GM21717 (cell line): ENCODE results near the gene PIERCE2.
A peak's percentile ranks its signal among the peaks of the same experiment; 100 is the strongest.
"Not testable (repeated sequence)": the region's sequence is repeated elsewhere in the genome, so short reads cannot be mapped to it uniquely, and the experiment has no call there.

Experiments
- ATAC-seq: cut with Tn5 transposase; IDR thresholded peaks from one replicate; pipeline ENCODE4 v1.9.1; 2021; ENCODE audit warnings: mild to moderate bottlenecking, moderate library complexity; ENCODE audit not compliant: unreplicated experiment

The PIERCE2 gene, protein sequence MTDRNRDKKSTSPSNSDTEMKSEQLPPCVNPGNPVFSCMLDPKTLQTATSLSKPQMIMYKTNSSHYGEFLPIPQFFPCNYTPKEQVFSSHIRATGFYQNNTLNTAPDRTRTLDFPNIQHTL

DNA sequence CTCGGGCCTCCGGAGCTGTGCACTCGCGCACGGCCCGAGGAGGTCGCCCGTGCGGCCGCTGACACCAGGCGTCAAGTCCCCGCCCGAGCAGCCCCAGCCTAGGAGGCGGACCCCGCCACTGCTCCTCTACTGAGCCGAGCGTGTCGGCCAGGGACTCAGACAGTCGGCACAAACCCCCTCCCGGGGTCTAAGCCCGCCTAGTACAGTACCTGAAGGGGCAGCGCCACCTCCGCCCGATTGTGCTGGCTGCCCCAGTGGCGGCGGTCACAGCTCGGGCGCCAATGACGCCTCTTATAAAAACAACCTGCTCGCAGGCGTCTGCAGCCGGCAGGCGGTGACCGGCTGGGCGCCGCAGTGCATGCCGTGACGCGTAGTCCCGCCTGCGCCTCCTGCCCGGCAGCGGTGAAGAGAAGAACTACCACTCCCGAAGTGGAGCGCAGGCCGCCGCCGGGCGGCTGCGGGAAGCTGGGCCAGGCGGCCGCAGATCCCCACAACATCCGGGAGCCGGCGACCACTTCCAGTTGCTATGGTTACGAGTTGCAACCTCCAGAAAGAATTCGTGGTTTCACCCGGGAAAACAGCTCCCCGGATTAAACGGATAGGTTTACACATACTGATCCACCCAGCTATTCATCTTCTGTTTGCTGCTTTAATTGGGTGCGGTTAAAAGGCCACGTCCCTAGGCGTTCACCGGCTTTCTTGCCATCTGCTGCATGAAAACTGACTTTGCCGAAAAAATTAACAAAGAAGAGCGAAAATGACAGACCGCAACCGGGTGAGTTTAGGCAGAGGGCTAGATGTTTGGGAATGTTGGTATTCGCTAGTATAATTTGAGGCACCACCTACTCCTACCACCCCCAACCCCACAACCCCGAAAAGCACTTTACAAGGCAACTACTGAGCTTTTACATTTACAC is at the start of gene PIERCE2, which contains the start of gene CCPG1:
Gene PIERCE2, plus strand, starts transcription at position 484 of the 917 bp plus-strand sequence. Its CDS starts 274 bp downstream, at position 758.
Gene CCPG1, minus strand, starts transcription at position 348 of the 917 bp plus-strand sequence. CDS start 18,935 bp downstream, outside the sequence.
- ATAC-seq: peak; percentile 96

DNA sequence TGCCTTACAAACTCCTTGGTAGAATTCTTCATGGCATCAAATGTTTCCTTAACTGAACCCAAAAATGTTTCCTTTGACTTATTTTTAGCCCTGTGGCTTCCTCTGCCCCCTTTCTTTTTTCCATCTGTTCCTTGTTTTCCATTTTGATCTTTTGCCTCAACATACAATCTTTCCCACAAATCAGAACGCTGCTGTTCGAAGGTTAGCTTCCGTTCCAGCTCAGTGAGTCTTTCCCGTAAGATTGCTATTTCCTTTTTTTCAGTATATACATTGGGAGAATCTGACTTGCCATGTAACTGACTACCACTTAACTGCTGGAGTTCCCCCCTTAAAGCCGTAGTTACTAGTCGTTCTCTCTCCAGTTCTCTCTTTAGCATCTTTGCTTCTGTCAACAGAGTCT is 48.0 kb upstream of the PIERCE2 start:
- no peak for ATAC-seq

DNA sequence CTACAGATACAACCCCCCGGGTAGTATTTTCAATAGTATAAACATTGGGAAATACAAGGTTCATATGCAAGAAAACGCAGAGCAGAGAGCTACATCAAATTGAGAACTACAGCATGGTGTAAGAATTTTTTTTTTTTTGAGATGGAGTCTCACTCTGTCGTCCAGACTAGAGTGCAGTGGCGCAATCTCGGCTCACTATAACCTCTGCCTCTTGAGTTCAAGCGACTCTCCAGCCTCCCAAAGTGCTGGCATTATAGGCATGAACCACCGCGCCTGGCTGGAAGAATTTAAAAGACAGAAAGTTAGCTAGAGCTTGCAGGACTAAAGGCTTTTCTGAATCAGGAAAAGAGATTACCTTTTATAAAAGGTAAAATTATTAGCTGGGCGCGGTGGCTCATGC is 47.2 kb upstream of the PIERCE2 start:
- no peak for ATAC-seq

DNA sequence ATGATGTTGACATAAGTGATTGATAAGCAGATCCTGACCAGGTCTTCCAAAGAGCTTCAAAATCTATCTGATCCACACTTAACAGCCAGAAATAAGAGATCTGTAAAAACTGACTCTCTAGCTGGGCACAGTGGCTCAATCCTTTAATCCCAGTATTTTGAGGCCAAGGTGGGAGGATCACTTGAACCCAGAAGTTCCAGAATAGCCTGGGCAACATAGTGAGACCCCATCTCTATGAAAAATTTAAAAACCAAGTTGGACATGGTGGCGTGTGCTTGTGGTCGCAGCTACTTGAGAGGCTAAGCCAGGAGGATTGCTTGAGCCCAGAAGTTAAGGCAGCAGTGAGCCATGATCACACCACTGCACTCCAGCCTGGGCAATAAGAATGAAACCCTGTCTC is 45.7 kb upstream of the PIERCE2 start:
- ATAC-seq: no peak

DNA sequence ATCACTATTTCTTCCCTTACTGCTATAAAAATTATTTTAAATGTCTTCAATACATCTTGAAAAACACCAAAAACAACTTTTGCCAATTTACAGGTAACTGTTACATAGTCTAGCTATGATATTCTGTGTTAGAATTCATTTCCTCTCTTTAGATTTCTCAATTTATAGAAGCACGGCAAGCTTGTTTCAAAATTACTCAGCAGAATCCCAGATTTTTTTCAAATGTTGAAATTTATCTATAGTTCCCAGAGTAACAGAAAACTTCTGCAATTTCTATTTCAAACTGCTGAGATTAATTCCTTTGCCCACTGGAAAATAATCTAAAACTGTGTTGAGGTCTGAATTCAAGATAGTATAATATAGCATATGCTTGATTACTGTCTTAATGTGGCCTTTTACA is 41.3 kb upstream of the PIERCE2 start:
- ATAC-seq: no peak

DNA sequence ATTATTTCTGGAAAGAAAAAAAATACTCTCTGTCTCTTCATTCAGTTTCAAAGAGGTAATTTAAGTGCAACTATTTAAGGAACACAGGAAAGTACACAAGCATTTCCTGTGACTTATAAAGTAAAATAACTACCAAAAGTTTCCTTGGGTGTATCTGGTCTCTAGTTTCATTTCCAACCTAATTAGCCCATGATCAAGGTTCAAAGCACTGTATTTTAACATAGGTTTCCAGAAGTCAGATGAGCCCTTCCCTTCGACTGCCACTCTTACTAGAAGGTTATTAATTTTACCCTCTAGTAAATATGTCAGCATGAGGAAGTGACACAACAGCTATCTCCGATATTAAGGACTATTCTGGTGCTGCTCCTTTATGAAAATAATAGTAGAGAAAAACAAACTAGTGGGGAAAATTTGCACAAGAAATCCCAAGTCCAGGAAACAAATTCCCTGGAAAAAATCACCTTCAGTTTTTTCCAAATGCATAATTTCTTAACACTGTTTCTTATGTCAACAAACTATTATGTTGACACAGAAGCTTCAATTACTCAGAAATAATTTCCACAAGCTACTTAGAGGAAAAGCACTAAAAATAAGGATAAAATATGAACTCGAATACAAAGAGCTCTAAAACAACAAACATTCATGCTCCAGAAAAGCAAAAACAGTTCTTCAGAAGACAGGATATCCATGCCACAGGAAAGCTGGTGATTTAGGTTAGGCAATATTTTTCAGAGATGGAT is 35.4 kb upstream of the PIERCE2 start:
- ATAC-seq: no peak

DNA sequence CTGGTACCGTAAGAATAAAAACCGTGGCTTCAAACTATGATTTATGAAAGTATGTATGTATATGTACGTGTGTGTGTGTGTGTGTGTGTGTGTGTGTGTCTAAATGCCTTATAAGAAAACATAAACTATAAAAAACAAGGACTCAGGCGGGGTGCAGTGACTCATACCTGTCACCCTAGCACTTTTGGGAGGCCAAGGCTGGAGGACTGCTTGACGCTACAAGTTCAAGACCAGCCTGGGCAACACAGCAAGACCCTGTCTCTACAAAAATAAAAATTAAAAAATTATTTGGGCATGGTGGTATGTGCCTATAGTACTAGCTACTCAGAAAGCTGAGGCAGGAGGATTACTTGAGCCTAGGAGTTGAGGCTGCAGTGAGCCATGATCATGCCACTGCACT is 29.2 kb upstream of the PIERCE2 start:
- no peak for ATAC-seq

DNA sequence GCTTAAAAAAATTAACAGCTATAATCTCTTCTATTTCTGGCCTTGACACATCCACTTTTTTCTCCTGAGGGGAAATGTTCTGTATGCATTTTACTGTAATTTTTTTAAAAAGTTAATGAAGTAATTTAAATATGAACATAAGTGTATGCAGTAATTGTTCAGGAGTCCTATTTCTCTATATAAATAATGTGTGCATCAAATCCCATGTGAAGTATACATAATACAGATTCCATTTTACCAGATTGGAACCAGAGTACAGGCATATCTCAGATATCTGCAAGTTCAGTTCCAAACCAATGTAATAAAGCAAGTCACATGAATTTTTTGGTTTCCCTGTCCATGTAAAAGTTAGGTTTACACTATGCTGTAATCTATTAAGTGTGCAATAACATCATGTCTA is 26.7 kb upstream of the PIERCE2 start:
- ATAC-seq: no peak

DNA sequence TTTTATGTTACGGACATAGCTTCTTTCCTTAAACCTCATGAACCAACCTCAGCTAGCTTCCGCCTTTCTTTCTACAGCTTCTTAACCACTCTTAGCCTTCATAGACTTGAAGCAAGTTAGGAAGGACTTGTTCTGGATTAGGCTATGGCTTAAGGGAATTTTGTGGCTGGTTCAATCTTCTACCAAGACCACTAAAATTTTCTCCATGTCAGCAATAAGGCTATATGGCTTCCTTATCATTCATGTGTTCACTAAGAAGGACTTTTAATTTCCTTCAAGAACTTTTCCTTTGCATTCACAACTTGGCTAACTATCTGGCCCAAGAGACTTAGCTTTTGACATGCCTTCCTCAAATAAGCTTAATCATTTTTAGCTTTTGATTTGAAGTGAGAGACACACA is 24.6 kb upstream of the PIERCE2 start:
- ATAC-seq: no peak

DNA sequence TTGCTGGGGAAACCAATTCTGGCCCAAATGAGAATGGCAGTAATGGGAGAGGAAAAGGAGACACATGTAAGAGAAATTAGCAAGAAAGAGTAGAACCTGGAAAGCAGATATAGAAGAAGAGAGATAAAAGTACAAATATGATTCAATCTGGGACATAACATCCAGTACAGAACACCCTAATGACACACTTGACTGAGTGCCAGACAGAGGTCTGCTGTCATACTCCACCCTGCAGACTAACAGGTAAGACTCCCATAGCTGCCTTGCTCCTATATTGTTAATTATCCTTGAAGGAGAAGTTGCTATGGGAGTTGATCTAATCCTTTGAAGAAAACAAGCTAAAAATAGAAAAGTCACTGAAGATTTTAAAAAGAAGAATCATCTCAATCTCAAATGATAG is 21.3 kb upstream of the PIERCE2 start:
- no peak for ATAC-seq

DNA sequence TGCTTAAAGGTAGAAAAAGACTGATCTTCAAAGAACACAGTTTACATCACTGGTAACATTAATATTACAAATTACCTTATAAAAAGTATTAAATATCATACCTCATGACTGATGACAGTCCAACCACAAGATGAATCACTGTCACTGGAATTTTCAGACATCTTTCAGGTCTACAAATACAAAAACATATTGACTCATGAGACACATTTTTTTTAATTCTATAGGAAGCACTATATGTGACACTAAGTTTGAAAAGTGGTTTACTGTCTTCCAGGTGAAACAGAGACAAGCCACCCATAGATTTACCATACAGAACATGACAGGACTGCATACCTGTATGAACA is 19.1 kb upstream of the PIERCE2 start:
- no peak for ATAC-seq

DNA sequence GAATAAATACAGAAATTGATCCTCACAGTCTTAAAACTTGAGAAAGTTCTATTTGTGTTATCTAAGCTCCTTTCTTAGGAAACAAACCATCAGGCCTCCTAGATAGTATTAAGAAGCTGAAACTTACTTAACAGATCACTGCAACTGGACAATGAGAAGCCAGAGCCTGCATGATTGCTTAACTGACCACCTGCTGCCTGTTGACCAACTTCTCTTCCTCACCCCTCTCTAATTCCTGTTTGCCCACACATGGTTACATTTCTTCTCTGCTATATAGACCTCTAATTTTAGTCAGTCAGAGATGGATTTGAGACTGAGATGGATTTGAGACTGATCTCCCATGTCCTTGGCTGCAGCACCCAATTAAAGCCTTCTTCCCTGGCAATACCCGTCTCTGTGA is 13.6 kb upstream of the PIERCE2 start:
- no peak for ATAC-seq

DNA sequence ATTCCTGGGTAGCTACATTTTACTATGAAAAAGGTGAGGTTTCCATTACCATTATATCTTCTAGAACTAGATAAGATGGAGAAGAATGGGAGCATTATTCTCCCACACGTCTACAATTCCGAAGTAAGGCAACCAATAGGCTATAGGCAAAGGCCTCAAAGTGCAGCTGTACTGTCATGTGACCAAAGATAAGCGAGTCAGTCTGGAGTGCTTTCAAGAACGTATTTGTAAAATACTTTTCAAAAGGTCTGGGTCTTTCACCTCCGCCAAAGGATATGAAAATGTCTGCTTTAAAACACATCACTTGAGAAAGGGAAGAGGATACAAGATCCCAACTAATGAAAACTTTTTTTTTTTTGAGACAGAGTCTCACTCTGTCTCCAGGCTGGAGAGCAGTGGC is 10.1 kb upstream of the PIERCE2 start:
- ATAC-seq: no peak

DNA sequence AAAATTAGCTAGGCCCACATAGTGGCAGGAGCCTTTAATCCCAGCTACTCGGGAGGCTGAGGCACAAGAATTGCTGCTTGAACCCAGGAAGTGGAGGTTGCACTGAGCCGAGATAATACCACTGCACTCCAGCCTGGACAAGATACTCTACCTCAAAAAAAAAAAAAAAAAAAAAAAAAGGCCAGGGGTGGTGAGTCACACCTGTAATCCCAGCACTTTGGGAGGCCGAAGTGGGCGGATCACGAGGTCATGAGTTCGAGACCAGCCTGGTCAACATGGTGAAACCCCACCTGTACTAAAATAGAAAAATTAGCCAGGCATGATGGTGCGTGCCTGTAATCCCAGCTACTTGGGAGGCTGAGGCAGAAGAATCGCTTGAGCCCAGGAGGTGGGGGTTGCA is 8.2 kb upstream of the PIERCE2 start:
- ATAC-seq: not testable (repeated sequence)

DNA sequence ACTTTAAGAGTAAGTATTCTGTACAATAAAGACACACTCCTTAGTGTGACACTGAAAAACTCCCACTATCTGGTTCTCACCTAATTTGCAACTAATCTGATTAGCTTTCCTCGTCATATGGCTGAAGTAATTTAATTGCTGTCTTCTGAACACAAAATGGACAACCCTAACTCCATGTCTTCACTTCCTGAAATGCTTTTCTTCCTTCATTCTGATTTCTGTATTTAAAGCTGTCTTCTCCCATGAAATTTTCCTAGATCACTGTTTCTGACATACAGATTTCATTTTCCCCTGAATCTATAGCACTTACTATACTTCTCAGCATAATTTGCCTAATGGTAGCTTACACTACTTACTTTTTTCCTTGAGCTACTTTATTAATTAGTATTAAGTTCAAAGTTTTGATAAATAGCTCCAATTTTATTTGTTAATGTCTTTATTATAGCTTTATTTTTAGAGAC is 6.5 kb upstream of the PIERCE2 start:
- ATAC-seq: no peak

DNA sequence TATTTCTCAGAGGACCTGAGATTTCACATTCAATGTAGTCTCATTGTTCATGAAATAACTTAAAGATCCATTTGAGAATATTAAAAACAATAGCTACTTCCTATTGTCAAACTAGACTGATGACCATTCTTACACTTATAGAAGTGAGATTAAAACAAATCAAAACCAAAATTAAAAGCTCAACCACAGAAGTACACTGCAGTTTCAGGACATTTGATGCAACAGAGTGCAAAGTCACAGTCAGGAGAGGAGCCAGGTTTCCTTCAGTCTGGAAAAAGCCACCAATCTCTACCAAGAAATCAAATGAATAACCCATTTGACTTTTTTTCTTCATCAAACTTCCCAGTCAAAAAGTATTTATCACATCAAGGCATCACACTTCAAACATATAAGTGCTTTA is 5.6 kb upstream of the PIERCE2 start:
- ATAC-seq: peak; percentile 45

DNA sequence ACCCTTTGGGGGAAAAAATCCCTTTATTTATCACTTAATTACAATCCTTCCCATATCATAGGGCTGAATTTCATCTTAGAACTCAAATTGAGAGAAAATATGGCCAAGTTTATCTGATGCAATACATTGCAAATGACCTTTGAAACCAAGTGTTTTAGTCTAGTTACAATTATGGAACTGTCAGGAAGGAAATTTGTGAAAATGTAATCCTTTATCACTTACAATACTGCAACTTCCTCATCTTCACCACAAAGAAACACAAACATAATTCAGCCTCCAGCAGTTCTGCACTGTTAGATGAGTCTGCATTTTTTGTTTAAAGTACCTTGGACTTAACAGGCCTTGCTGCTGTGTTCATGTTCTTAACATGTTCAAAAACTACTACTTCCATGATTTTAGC is 4.8 kb upstream of the PIERCE2 start:
- no peak for ATAC-seq

DNA sequence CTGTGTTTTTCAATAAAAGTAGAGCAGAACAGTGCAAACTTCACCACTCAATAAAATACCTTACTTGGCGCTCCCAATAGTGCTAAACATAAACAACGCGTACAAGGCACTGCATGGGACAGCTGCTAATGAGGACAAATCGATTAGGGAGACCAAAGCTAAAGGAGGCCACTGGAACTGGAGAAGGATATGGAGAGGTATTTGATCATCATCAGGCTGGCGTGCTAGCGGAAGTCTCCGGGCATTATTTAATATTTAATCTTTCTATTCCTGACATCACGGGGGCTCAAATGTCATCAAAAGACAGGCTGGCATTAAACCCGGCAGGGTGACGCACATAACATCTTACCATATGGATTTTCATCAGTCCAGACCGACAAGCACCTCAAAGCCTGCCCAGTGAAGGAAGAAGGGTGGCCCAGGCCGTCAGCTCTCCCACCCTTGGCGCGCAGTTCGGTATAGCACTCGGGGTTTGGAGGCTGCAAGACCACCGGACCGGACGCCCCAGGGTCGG is 740 bp upstream of the PIERCE2 start:
- ATAC-seq: peak; percentile 24

DNA sequence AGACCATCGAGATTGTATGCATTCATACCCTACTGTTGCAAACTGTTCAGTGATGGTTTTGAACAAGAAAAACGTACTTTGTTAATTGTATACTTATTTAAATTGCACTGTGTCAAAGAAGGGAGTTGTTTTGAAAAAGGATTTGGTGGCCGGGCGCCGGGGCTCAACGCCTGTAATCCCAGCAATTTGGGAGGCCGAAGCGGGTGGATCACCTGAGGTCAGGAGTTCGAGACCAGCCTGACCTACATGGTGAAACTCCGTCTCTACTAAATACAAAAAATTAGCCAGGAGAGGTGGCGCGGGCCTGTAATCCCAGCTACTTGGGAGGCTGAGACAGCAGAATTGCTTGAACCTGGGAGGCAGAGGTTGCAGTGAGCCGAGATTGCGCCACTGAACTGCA is 681 bp downstream of the PIERCE2 start:
- ATAC-seq: not testable (repeated sequence)

DNA sequence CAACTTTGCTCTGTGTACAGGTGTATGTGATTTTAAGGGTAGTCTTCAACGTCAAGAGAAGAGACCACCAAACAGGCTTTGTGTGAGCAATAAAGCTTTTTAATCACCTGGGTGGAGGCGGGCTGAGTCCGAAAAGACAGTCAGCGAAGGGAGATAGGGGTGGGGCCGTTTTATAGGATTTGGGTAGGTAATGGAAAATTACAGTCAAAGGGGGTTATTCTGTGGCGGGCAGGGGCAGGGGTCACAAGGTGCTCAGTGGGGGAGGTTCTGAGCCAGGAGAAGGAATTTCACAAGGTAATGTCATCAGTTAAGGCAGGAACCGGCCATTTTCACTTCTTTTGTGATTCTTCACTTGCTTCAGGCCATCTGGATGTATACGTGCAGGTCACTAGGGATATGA is 9.4 kb downstream of the PIERCE2 start:
- not testable (repeated sequence) for ATAC-seq

DNA sequence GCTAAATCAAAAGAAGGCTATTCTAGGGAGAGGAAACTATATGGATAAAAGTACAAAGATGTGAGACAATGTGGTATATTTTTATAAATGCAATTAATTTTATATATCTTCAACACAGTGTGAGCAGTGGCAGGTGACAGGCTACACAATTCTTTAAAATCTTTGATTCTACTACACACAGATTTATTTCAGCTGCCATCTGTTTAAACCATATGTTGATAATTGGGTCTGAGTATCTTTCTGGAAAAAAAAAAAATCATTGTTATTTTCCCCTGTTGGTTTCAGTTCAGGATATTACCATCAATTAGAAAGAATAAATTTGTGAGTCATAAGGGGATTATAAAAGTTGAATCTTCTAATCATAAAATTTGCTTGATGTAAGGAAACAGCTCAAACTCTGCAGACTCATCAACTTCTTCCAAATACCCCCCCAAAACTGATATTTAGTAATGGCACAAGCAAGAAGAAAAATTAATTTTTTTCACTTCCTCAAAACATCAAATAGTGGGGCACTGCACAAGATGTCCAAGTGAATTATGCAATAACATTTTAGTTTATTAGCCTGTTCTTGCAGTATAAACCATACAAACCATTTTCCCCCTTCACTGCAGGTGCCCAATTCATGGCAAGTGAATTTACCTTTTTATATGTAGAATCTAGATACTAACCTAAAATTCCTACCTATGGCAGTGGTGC is 12.0 kb downstream of the PIERCE2 start:
- no peak for ATAC-seq
